Hematopoietic multipotent progenitor cell (in vitro differentiated cells): ENCODE measurements around the gene SERPINB12. TPM values are rescaled to one million over a fixed set of nuclear protein-coding genes. Genes with fewer than 3 reads are reported as not detected.

Experiments
- DNase-seq, 3 donors: peaks; one replicate each; pipeline ENCODE4 v3.0.0-alpha.2; 2011 to 2015; ENCODE audit warnings: low read depth in 2 of 3, low spot score in 2 of 3
- total RNA-seq: library from RNA; depleted of rRNA; stranded (reverse); fragments of >200 nt; gene quantifications from one replicate; pipeline ENCODE4 v1.2.3, GENCODE V29; 2012

SERPINB12 gene
- total RNA-seq, 1 donor, result not detected

GRCh38 chr18:63591725-63592124, 49.6 kb downstream of the SERPINB12 start:
- DNase-seq, result no peak

- DNase-seq, result no peak
Observed at GRCh38 chr18:63592471-63592870, 50.3 kb downstream of the SERPINB12 start.

- no peak for DNase-seq
Observed at GRCh38 chr18:63596964-63597363, 54.8 kb downstream of the SERPINB12 start.

GRCh38 chr18:63603355-63603754, 61.2 kb downstream of the SERPINB12 start:
- no peak for DNase-seq

- DNase-seq, result no peak
Observed at GRCh38 chr18:63603772-63604171, 61.6 kb downstream of the SERPINB12 start.

- no peak for DNase-seq
Observed at GRCh38 chr18:63604791-63605567, 62.8 kb downstream of the SERPINB12 start.

- DNase-seq, result no peak
Observed at GRCh38 chr18:63606526-63606925, 64.4 kb downstream of the SERPINB12 start.

- no peak for DNase-seq
Observed at GRCh38 chr18:63613420-63613819, 71.3 kb downstream of the SERPINB12 start.

GRCh38 chr18:63617049-63617914, 75.1 kb downstream of the SERPINB12 start:
- no peak for DNase-seq

GRCh38 chr18:63617915-63618234, 75.7 kb downstream of the SERPINB12 start:
- no peak for DNase-seq

Other genes starting within 250 kb of the SERPINB12 start
- 11.8 TPM for gene BCL2, start 222.6 kb upstream of the SERPINB12 start, total RNA-seq
- gene KDSR, start 175.2 kb upstream of the SERPINB12 start, total RNA-seq, result 17.0 TPM
- gene VPS4B, start 119.9 kb upstream of the SERPINB12 start, total RNA-seq, result 18.0 TPM
- gene SERPINB5, start 65.4 kb upstream of the SERPINB12 start, total RNA-seq, result not detected
- not detected for gene SERPINB13, start 45.0 kb downstream of the SERPINB12 start, total RNA-seq
- gene SERPINB4, start 101.9 kb downstream of the SERPINB12 start, total RNA-seq, result not detected
- gene SERPINB3, start 119.5 kb downstream of the SERPINB12 start, total RNA-seq, result not detected
- gene SERPINB11, start 160.6 kb downstream of the SERPINB12 start, total RNA-seq, result not detected
- gene SERPINB7, start 233.0 kb downstream of the SERPINB12 start, total RNA-seq, result not detected